ENCODE data around the gene SRBD1.
A peak's percentile ranks its signal among the peaks of the same experiment; 100 is the strongest.

The SRBD1 gene

GRCh38 chr2:45567288-45567963 is 43.6 kb downstream of the SRBD1 start:
- no peak for TF ChIP-seq CTCF (IDR thresholded peaks at IDR 0.05; ENCODE audit: low read depth, low read length)
- DNase-seq (ENCODE audit: low read depth in 2 of 2): no peak
- H3K4me3 ChIP-seq (replicated peaks in 1 of 2; ENCODE audit: low read depth in 2 of 2, low read length in 2 of 2): no peak overlapping the region

DNA sequence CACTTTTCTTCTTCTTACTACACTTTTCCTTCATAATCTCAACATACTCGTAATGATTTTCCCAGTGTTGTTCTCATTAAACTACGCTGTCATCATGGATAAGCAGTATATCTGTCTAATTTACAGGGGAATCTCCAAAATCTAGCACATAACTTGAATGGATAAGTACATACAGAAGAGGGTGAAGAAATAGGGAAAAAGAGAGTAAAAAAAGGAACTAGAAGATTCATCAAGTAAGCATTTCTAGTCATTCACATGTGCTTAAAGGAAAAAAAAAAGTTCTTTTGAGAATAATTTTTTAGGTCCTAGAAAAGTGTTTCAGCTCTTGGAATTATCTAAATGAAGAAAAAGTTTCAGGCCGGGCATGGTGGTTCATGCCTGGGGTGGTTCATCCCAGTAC is 51.6 kb downstream of the SRBD1 start:
- DNase-seq (ENCODE audit: low read depth in 2 of 2): no peak
- TF ChIP-seq CTCF (IDR thresholded peaks at IDR 0.05; ENCODE audit: low read depth, low read length): no peak
- H3K4me3 ChIP-seq (replicated peaks in 1 of 2; ENCODE audit: low read depth in 2 of 2, low read length in 2 of 2): no peak overlapping the region

DNA sequence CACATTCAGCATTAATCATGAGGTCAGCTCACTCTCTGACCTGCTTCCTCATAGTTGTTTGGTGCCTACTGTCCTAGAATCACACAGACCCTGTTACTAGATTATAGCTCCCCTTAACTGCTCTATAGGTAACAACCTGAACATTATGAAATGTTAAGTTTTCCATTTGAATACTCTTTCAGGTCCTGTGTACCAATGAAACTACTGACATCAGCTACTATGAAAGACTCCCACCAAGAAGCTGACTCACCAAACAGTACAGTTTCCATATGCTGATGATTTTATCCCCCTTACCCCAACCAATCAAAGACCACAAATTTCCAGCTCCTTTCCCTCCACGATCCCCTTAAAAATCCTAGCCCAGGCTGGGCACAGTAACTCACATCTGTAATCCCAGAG is 56.3 kb downstream of the SRBD1 start:
- TF ChIP-seq CTCF (IDR thresholded peaks at IDR 0.05; ENCODE audit: low read depth, low read length): no peak
- H3K4me3 ChIP-seq (replicated peaks in 1 of 2; ENCODE audit: low read depth in 2 of 2, low read length in 2 of 2): no peak overlapping the region
- DNase-seq (ENCODE audit: low read depth in 2 of 2): peak; percentile 35 to 54

GRCh38 chr2:45554073-45554741 is 56.9 kb downstream of the SRBD1 start:
- no peak for TF ChIP-seq CTCF (IDR thresholded peaks at IDR 0.05; ENCODE audit: low read depth, low read length)
- no peak overlapping the region for H3K4me3 ChIP-seq (replicated peaks in 1 of 2; ENCODE audit: low read depth in 2 of 2, low read length in 2 of 2)
- DNase-seq (ENCODE audit: low read depth in 2 of 2): peak; percentile 63

DNA sequence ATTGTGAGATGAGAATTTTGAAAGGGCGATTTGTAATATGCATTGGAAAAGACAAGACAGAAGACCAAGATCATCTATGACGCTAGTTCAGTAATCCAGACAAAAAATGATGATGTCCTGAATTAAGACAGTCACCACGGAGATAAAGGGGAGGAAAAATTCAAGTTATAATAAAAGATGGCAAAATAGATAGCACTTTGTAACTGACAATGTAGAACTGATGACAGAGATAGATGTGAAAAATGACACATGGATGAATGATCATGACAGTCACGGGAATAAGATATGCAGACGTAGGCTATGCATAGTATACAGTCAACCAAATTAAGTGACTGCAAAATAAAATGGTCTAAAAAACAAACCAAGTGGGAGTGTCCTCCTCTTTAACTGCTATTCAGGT is 59.2 kb downstream of the SRBD1 start:
- DNase-seq (ENCODE audit: low read depth in 2 of 2): no peak
- no peak overlapping the region for H3K4me3 ChIP-seq (replicated peaks in 1 of 2; ENCODE audit: low read depth in 2 of 2, low read length in 2 of 2)
- no peak for TF ChIP-seq CTCF (IDR thresholded peaks at IDR 0.05; ENCODE audit: low read depth, low read length)

- TF ChIP-seq CTCF (IDR thresholded peaks at IDR 0.05; ENCODE audit: low read depth, low read length): no peak
- H3K4me3 ChIP-seq (replicated peaks in 1 of 2; ENCODE audit: low read depth in 2 of 2, low read length in 2 of 2): no peak overlapping the region
- DNase-seq (ENCODE audit: low read depth in 2 of 2): no peak
Observed at GRCh38 chr2:45545943-45546342, 65.1 kb downstream of the SRBD1 start.
